ENCODE measurements around the gene SLC25A6.
"Not testable (repeated sequence)": the region's sequence is repeated elsewhere in the genome, so short reads cannot be mapped to it uniquely, and the experiment has no call there.

The SLC25A6 gene

DNA sequence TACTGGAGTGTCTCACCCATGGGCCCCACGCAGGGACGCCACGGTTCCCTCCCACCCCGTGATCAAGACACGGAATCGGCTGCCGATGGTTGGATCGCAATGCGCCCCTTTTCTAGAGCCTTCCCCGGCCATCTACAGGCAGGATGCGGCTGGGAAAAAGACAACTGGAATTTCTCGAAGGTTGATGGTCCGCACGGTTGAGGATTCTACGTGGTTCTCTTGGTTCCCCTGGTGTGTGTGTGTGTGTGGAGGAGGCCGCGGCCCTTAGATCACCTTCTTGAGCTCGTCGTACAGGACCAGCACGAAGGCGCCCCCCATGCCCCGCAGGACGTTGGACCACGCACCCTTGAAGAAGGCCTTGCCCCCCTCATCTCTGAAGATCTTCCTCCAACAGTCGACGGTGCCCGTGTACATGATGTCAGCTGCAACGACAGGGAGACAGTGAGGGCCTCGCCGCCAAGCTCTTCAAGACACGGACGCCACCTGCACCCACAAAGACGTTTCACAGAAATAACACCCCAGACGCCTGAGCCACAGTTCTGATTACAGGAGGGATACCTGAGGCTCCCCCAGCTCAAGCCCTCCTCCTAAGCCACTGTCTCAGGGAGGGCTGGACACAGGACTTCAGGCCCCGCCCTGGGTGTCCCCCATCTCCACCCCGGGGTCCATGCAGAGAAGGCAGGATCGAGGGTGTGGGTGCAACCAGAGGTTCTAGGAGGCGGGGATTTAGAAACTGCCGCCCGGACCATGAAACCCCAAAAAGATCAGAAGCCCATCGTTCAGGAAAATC lies 5.4 kb downstream of the SLC25A6 start:
- TF ChIP-seq, protein P1, sequence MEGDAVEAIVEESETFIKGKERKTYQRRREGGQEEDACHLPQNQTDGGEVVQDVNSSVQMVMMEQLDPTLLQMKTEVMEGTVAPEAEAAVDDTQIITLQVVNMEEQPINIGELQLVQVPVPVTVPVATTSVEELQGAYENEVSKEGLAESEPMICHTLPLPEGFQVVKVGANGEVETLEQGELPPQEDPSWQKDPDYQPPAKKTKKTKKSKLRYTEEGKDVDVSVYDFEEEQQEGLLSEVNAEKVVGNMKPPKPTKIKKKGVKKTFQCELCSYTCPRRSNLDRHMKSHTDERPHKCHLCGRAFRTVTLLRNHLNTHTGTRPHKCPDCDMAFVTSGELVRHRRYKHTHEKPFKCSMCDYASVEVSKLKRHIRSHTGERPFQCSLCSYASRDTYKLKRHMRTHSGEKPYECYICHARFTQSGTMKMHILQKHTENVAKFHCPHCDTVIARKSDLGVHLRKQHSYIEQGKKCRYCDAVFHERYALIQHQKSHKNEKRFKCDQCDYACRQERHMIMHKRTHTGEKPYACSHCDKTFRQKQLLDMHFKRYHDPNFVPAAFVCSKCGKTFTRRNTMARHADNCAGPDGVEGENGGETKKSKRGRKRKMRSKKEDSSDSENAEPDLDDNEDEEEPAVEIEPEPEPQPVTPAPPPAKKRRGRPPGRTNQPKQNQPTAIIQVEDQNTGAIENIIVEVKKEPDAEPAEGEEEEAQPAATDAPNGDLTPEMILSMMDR (IDR thresholded peaks at IDR 0.05; ENCODE audit: low read depth, low read length): no peak
- no peak for DNase-seq (ENCODE audit: extremely low read depth, low read depth)

DNA sequence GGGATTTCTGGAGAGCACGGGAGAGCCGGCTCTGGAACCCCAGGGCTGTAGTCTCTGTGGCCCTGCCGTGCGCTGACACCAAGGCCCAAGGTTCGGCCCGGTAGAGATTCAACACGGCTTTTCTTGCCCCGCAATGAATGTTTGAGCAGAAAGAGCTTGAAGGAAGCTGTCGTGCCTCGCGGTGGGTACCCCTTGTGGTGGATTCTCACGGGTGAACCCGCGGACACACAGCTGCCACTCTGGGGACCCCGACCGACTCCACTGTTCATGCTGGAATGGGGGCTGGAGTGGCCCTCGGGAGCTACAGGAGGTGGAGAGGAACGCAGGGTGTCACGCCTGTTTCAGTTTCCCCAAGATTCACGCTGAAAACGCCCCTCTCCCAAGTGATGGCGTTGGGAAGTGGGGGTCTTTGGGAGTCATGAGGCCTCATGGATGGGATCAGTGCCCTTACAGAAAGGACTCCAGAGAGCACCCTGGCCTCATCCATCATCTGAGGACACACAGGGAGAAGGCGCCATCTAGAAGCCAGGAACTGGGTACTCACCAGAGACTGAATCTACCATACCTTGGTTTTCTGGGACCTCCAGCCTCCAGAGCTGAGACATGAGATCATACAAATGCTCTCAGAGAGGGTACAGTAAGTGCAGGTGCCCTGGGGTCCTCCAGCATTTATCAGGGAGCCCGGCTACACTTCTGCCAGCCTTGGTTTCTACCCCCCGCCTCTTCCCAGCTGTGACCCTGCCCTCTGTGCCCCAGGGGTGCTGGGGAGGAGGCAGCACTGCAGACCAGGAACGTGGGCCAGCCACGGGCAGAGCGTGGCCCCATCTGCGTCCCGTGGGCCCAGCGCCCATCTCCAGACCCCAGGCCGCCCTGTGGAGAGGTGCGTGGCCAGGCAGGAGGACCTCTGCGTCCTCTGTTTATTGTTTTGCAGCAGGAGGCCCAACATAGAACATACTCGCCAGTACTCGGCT lies 6.4 kb downstream of the SLC25A6 start:
- DNase-seq (ENCODE audit: extremely low read depth, low read depth): no peak
- TF ChIP-seq, protein P1 (IDR thresholded peaks at IDR 0.05; ENCODE audit: low read depth, low read length): no peak

DNA sequence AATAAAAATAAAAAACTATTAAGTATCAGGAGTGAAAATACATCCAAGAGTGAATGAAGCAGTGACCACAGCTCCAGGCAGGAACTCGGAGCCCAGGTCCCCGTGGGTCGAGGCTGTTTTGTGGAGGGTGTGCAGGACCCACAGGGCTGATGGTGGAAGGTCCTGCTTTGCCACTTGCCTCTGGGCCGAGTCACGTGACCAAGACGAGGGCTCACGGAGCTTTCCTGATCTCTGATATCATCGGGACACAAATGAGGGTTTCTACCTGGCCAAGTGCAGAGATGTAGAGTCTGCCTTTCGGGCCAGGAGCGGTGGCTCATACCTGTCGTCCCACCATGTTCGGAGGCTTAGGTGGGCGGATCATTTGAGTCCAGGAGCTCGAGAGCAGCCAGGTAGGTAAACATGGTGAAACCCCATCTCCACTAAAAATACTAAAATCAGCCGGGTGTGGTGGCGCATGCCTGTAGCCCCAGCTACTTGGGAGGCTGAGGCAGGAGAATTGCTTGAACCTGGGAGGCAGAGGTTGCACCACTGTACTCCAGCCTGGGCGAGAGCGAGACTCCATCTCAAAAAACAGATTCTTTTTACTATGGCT lies 7.2 kb downstream of the SLC25A6 start:
- DNase-seq (ENCODE audit: extremely low read depth, low read depth): no peak
- TF ChIP-seq, protein P1 (IDR thresholded peaks at IDR 0.05; ENCODE audit: low read depth, low read length): no peak

DNA sequence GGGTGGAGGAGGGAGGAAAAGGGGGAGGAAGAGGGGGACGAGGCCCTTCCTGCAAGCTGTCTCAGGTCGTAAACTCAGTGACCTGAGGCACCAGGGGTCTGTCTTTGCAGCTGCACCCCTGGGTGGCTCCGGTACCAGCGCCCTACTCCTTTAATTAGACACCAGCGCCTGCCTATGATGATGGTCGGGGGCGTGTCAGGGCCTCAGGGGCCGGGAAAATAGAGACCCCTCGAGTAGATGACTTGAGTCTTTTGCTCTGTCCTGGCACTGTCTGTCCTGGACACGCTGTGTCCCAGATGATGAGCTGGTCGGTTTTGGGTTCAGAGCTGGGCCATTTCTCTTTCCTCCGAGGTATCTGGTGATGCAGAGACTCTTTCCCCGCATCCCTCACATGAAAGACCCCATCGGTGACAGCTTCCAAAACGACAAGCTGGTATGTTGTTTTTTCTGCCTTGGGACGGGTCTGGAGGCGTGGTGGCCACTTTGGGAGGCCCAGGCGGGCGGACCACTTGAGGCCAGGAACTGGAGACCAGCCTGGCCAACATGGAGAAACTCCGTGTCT lies 11.2 kb downstream of the SLC25A6 start:
- DNase-seq (ENCODE audit: extremely low read depth, low read depth): no peak
- TF ChIP-seq, protein P1 (IDR thresholded peaks at IDR 0.05; ENCODE audit: low read depth, low read length): no peak

DNA sequence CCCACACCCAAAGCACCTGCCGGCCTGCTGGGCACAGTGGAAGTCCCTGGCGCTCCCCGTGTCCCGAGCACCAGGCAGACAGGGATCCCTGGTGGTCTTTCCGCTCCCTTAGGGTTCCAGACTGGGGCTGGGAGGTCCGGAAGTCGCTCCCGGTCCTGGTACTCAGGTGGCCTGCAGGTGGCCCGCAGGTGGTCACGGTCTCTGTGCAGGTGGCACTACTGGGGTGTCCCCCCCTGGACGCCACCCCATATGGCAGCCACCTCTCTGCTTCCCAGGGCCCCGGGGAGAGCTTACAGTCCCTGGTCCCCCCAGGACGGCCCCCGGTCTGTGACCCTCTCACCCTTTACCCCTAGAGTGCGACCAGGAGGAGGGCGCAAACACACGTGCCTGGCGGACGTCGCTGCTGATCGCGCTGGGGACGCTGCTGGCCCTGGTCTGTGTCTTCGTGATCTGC lies 13.6 kb downstream of the SLC25A6 start:
- TF ChIP-seq, protein P1 (IDR thresholded peaks at IDR 0.05; ENCODE audit: low read depth, low read length): no peak
- no peak for DNase-seq (ENCODE audit: extremely low read depth, low read depth)

DNA sequence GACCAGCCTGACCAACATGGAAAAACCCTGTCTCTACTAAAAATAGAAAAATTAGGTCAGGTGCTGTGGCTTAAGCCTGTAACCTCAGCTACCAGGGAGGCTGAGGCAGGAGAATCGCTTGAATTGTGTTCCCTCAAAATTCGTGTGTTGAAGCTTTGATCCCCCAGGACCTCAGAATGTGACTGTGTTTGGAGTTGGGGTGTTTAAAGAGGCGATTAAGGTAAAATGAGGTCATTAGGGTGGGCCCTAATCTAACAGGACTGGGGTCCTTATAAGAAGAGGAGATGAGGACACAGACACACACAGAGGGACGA lies 23.6 kb downstream of the SLC25A6 start:
- TF ChIP-seq, protein P1 (IDR thresholded peaks at IDR 0.05; ENCODE audit: low read depth, low read length): no peak
- no peak for DNase-seq (ENCODE audit: extremely low read depth, low read depth)

DNA sequence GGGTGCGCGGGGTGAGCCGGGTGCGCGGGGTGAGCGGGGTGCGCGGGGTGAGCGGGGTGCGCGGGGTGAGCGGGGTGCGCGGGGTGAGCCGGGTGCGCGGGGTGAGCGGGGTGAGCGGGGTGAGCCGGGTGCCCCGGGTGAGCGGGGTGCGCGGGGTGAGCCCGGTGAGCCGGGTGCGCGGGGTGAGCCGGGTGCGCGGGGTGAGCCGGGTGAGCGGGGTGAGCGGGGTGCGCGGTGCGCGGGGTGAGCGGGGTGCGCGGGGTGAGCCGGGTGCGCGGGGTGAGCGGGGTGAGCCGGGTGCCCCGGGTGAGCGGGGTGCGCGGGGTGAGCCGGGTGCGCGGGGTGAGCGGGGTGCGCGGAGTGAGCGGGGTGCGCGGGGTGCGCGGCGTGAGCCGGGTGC lies 25.6 kb downstream of the SLC25A6 start:
- DNase-seq (ENCODE audit: extremely low read depth, low read depth): not testable (repeated sequence)
